Breast epithelium (tissue), 3 donors: Measurements from ENCODE around the gene LINGO4.

Source experiments
- CTCF ChIP-seq, 3 donors: fragments of 450-650 bp; IDR thresholded peaks; one replicate each; pipeline ENCODE4 v1.5.1; 2016 to 2017; ENCODE audit warnings: antibody characterized with exemption in 3 of 3, mild to moderate bottlenecking in 3 of 3, moderate library complexity in 3 of 3
- POLR2A ChIP-seq: fragments of 450-650 bp; IDR thresholded peaks from one replicate; pipeline ENCODE4 v1.6.1; 2016; ENCODE audit warnings: antibody characterized with exemption, mild to moderate bottlenecking, moderate library complexity
- POLR2AphosphoS5 ChIP-seq, 3 donors: sonication (generic); formaldehyde crosslinking; IDR thresholded peaks; one replicate each; pipeline ENCODE4 v1.6.1; 2017; ENCODE audit warnings: antibody characterized with exemption in 3 of 3

GRCh38 chr1:151837197-151837596 lies 32.0 kb upstream of the LINGO4 start:
- TF ChIP-seq CTCF (IDR thresholded peaks at IDR 0.05) (no peak), POLR2A (no peak), POLR2AphosphoS5 (IDR thresholded peaks at IDR 0.05) (no peak)
